Ectodermal cell (in vitro differentiated cells): ENCODE results near the gene ANKRD65.
"Not testable (repeated sequence)": the region's sequence is repeated elsewhere in the genome, so short reads cannot be mapped to it uniquely, and the experiment has no call there.

Source experiments
- H3K27ac ChIP-seq: 2 replicates; pipeline ENCODE4 v1.7.0; 2013; ENCODE audit warnings: mild to moderate bottlenecking, low read depth, low read length; ENCODE audit not compliant: insufficient read depth, poor library complexity, severe bottlenecking
- H3K27me3 ChIP-seq: 2 replicates; pipeline ENCODE4 v1.7.0; 2013; ENCODE audit warnings: mild to moderate bottlenecking, low read length; ENCODE audit not compliant: insufficient read depth, control insufficient read depth, poor library complexity, severe bottlenecking
- H3K36me3 ChIP-seq: one replicate; pipeline ENCODE4 v1.7.0; 2013; ENCODE audit warnings: low read length; ENCODE audit not compliant: control insufficient read depth, insufficient read depth
- H3K4me1 ChIP-seq: one replicate; pipeline ENCODE4 v1.7.0; 2013; ENCODE audit warnings: low read length; ENCODE audit not compliant: control insufficient read depth, insufficient read depth
- H3K4me3 ChIP-seq: 2 replicates; pipeline ENCODE4 v1.7.0; 2013; ENCODE audit warnings: low read depth, low read length, control low read depth; ENCODE audit not compliant: insufficient read depth
- H3K9me3 ChIP-seq: 2 replicates; pipeline ENCODE4 v1.7.0; 2013; ENCODE audit warnings: mild to moderate bottlenecking, low read length, moderate library complexity; ENCODE audit not compliant: control insufficient read depth
- WGBS, 2 experiments: methylation state at CpG; one replicate each; pipeline ENCODE4 v1.1.7; 2013; ENCODE audit warnings: missing lambda C conversion rate in 2 of 2; 5-methylcytosine and 5-hydroxymethylcytosine counted together

ANKRD65 gene

DNA sequence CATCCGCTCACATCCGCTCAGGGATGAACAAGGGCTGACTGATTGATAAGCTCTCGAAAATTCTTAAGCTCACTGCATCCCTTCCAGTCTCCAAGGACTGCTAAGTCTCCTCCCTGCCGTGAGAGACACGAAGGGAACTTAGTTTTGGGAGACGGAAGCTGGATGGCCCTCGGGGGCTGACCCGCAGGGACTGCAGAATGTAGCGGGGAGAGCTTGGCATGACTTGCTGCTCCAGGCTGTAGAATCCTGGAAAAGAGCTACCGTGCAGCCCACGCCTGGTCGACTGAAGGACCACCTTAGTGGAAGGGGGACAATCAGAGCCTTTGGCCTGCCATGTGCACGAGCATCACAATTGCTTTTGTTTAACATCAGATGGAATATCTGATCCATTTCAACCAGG, 5.3 kb downstream of the ANKRD65 start:
- no peaks in the 10 kb centered on the region for H3K27me3 ChIP-seq
- H3K4me3 ChIP-seq, result no peak overlapping the region
- H3K4me1 ChIP-seq, result peaks cover 10% of the 10 kb centered on the region
- 81 to 85% methylated on average over 13 of the region's 13 CpGs for WGBS, 2 experiments
- no peaks in the 10 kb centered on the region for H3K36me3 ChIP-seq
- no peak overlapping the region for H3K27ac ChIP-seq
- H3K9me3 ChIP-seq, result no peaks in the 10 kb centered on the region

DNA sequence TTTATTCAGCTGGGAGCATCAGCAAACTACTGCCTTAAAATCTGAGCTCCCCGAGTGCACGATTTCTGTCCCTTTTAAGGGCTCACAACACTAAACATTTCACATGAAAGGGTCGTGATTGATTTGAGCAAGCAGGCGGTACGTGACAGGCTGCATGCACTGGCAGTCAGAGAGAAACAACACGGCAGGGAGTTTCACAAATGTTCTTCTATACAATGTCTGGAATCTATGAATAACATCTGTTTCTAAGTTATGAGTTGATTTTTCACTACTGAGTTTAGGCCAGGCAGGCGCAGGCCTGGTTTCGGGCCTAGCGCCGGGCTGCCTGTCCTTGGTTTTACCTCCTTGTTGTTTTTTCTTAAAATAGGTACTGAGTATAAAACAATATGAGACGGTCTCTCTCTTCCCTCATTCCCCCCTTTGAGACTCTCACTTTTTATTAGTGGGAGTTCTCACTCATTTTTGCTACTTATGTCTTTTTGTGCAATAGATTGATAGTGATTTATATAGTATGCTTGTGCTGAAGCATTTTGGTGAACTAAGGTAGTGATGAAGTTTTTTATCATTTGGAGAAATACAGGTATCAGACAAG, 8.7 kb downstream of the ANKRD65 start:
- H3K27me3 ChIP-seq, H3K9me3 ChIP-seq, H3K4me3 ChIP-seq, H3K27ac ChIP-seq, H3K36me3 ChIP-seq: not testable (repeated sequence)
- 96 to 97% methylated on average over 10 to 11 of the region's 11 CpGs for WGBS, 2 experiments
- H3K4me1 ChIP-seq, result peaks cover 16% of the 10 kb centered on the region

DNA sequence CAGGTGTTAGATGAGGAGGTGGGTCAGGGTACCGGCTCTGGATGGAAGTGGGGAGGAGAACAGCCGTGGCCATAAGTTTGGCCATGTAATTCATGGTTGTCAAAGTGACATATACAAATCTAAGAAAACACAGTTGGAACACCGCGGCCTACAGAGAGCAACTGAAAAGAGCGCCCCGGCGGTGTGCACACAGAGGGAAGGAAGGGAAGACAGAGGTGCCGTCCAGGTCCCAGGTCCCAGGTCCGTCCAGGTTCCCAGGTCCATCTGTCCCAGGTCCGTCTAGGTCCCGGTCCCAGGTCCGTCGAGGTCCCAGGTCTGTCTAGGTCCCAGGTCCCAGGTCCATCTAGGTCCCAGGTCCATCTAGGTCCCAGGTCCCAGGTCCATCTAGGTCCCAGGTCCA, 9.4 kb downstream of the ANKRD65 start:
- WGBS, 2 experiments, result 96 to 97% methylated on average over 13 of the region's 13 CpGs
- Histone ChIP-seq H3K36me3 (no peaks in the 10 kb centered on the region), H3K27ac (no peak overlapping the region)

DNA sequence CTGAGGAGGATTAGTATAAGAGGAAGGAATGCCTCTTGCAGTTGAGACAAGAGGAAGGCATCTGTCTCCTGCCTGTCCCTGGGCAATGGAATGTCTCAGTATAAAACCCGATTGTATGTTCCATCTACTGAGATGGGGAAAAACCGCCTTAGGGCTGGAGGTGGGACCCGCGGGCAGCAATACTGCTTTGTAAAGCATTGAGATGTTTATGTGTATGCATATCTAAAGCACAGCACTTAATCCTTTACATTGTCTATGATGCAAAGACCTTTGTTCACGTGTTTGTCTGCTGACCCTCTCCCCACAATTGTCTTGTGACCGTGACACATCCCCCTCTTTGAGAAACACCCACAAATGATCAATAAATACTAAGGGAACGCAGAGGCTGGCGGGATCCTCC, 10.8 kb downstream of the ANKRD65 start:
- not testable (repeated sequence) for H3K36me3 ChIP-seq, H3K27me3 ChIP-seq, H3K4me3 ChIP-seq, H3K9me3 ChIP-seq
- Histone ChIP-seq H3K4me1 (peaks cover 17% of the 10 kb centered on the region), H3K27ac (peak overlapping the region; percentile 55)
- WGBS, 2 experiments, result 6 to 17% methylated on average over 6 to 8 of the region's 8 CpGs

More for the DNA sequence above, 9.4 kb downstream of the ANKRD65 start:
- peaks cover 13% of the 10 kb centered on the region for H3K4me1 ChIP-seq
- H3K4me3 ChIP-seq, result no peak overlapping the region
- no peaks in the 10 kb centered on the region for H3K9me3 ChIP-seq
- no peaks in the 10 kb centered on the region for H3K27me3 ChIP-seq

DNA sequence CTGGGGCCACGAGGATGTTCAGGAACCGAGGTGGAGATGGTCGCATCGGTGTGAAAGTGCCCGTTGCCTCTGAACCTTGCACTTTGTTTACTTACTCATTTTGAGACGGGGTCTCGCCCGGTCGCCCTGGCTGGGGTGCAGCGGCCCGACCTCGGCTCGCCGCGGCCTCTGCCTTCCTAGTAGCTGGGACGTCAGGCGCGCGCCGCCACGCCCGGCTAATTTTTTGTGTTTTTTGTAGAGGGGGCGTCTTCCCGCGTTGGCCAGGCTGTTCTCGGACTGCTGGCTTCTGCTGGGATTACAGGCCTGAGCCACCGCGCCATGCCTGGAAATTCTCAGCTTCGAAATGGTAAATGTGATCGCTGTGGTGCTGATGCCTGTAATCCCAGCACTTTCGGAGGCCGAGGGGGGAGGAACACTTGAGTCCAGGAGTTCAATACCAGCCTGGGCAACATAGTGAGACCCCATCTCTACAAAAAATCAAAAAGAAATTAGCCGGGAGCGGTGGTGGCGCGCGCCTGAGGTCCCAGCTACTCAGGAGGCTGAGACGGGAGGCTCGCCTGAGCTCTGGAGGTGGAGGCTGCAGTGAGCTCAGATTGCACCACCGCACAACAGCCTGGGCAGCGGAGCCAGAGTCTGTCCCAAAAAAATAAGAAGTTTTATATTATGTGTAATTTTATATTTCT, 13.3 kb downstream of the ANKRD65 start:
- peaks cover 17% of the 10 kb centered on the region for H3K4me1 ChIP-seq
- peaks cover 20% of the 10 kb centered on the region for H3K36me3 ChIP-seq
- peak overlapping the region; percentile 88 for H3K4me3 ChIP-seq
- no peaks in the 10 kb centered on the region for H3K27me3 ChIP-seq
- no peaks in the 10 kb centered on the region for H3K9me3 ChIP-seq
- peak overlapping the region; percentile 67 for H3K27ac ChIP-seq
- WGBS, 2 experiments, result 10% methylated on average over 41 of the region's 41 CpGs

DNA sequence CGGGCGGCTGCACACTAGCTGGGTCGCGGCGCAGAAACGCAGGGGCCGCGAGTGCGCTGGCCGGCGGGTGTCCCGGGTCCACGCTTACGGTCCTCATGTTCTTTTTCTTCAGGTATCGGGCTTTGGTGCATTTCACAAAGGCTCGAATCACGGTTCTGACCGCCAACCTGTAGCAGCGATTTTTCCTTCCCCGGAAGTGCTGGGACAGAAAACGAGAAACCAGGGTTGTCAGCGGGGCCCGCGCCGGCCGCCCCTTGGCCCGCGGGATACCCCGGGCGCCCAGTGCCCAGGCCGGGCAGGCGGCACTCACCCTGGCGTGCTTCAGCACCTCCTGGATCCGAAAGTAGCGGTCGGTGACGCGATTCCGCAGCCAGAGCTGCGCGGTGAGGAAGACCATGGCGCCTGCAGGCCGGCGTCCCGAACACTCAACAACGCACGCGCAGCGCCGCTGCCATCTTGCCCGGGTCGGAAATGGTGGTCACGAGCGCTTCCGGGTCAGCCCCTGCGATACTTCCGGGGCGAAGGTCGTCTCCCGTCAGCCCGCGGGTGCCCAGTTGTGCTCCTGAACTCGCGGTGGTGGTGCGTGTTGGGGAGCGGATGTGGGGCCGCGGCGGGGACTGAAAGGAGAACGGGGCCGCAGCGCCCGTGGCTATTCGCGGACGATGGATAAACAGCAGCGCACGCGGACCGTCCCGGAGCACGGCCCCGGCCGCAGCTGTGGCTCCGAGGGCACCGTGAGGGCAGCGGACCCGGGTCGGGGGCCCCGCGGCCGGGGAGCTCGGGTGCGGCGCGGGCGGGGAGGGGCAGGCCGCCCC, 14.0 kb downstream of the ANKRD65 start, which contains the start of gene MRPL20:
TSS of gene MRPL20 (minus strand) at position 473 of the 815 bp plus-strand sequence. CDS start at position 397, 76 bp downstream.
- peak within 1 kb of the TSS; percentile 88 for H3K4me3 ChIP-seq
- peaks cover 17% of the 10 kb centered on the region for H3K4me1 ChIP-seq
- WGBS, 2 experiments, result 0 to 1% methylated on average over 98 of the region's 98 CpGs
- H3K36me3 ChIP-seq, result peaks cover 20% of the 10 kb centered on the region
- H3K27ac ChIP-seq, result peak within 1 kb of the TSS; percentile 67
- H3K27me3 ChIP-seq, result no peaks in the 10 kb centered on the region
- no peaks in the 10 kb centered on the region for H3K9me3 ChIP-seq

DNA sequence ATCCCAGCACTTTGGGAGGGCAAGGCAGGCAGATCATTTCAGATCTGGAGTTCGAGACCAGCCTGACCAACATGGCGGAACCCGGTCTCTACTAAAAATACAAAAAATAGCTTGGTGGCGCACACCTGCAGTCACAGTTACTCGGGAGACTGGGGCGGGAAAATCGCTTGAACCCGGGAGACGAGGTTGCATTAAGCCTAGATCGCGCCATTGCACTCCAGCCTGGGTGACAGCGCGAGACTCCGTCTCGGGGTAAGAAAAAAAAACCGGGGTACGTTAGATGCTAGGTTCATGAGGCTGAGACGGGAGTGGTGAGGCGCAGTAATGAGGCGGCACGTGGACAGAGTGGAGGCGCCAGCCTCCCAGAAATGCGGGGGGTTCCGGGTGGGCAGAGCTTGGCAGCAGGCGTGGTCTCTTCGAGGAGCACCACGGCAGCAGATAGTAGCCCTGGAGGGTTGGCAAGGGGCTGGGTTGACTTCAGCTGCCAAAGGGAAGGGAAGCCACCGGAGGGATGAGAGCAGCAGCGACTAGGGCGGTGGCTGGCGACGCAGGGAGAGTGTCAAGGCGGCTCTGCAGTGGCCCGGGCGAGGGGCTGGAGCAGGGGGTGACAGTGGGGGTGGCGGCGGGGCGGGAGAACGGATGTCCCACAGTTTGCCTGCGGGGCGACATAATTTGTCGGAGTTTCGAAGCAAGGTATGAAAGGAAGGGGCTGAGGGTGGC, 14.8 kb downstream of the ANKRD65 start:
- Histone ChIP-seq H3K36me3 (peaks cover 20% of the 10 kb centered on the region), H3K9me3 (no peaks in the 10 kb centered on the region), H3K4me3 (peak overlapping the region; percentile 88), H3K4me1 (peaks cover 17% of the 10 kb centered on the region), H3K27ac (no peak overlapping the region), H3K27me3 (no peaks in the 10 kb centered on the region)
- WGBS, 2 experiments, result 51 to 53% methylated on average over 43 of the region's 43 CpGs

DNA sequence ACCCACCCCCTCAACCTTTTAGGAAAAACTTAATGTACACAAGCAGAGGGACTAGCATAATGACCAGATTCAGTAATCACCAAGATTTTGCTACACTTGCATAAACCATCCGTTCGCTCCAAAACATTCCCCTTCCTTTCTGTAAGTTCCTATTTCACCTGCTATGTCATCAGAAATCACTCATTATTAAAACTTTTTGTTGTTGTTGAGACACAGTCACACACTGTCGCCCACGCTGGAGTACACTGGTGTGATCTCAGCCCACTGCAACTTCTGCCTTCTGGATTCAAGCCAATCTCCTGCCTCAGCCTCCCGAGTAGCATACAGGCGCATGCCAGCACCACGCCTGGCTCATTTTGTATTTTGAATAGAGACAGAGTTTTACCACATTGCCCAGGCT, 17.4 kb downstream of the ANKRD65 start:
- Histone ChIP-seq H3K9me3 (no peaks in the 10 kb centered on the region), H3K27me3 (no peaks in the 10 kb centered on the region), H3K4me1 (peaks cover 14% of the 10 kb centered on the region), H3K27ac (no peak overlapping the region), H3K36me3 (peaks cover 20% of the 10 kb centered on the region), H3K4me3 (no peak overlapping the region)
- WGBS, 2 experiments, result 93 to 97% methylated on average over 7 of the region's 7 CpGs

DNA sequence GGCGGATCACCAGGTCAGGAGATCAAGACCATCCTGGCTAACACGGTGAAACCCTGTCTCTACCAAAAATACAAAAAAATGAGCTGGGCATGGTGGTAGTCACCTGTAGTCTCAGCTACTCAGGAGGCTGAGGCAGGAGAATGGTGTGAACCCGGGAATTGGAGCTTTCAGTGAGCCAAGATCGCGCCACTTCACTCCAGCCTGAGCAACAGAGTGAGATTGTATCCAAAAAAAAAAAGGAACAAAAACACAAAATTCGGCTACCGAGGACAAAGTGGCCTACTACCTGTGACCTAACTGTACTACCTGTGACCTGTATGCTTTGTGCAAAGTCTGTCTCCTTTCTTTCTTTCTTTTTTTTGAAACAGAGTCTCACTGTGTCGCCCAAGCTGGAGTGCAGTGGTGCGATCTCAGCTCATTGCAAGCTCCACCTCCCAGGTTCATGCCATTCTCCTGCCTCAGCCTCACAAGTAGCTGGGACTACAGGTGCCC, 18.1 kb downstream of the ANKRD65 start:
- Histone ChIP-seq H3K4me1 (peaks cover 14% of the 10 kb centered on the region), H3K36me3 (peaks cover 20% of the 10 kb centered on the region)
- H3K4me3 ChIP-seq, H3K9me3 ChIP-seq, H3K27me3 ChIP-seq, H3K27ac ChIP-seq: not testable (repeated sequence)
- 92% methylated on average over 9 of the region's 9 CpGs for WGBS, 2 experiments
